ENCODE measurements around the gene METTL27. TPM values are rescaled to one million over a fixed set of nuclear protein-coding genes. Genes with fewer than 3 reads are reported as not detected.

Gene METTL27
- polyA plus RNA-seq, 1 donor from 2014 or later: 2.4 TPM

DNA sequence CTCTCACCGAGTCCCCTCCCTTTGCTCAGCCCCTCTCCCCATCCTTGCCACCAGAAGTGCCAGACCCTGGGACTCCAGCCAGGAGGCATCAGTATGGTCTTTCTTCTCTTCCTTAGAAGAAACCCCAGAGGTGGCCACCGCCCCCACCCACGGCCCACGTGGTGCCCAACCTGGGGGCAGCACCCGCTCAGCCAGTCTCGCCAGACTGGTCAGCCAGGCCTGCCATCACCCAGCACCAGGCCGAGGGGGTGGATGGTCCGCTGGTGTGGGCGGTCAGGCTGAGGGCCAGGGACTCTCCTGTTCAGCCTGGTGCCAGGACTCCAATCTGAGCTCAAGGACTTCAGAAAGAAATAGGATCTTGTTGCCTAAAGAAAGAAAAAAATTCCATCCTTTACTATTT is 17.3 kb downstream of the METTL27 start:
- Histone ChIP-seq H3K9me3 (ENCODE audit: low read length) (no peaks in the 10 kb centered on the region), H3K27me3 (ENCODE audit: insufficient read depth, low read depth, low read length) (no peaks in the 10 kb centered on the region), H4K20me1 (ENCODE audit: insufficient read depth) (no peaks in the 10 kb centered on the region), H3K27ac (ENCODE audit: low read length) (no peak overlapping the region), H3K4me3 (ENCODE audit: low read length) (no peak overlapping the region), H3K4me2 (ENCODE audit: low read length) (no peak overlapping the region), H2AFZ (ENCODE audit: low read depth, low read length) (no peak overlapping the region), H3K9me2 (ENCODE audit: insufficient read depth, low read length) (no peaks in the 10 kb centered on the region), H3K79me2 (replicated peaks; ENCODE audit: insufficient read depth, low read length) (no peaks in the 10 kb centered on the region), H3K36me3 (ENCODE audit: insufficient read depth, low read length) (no peaks in the 10 kb centered on the region), H3F3A (ENCODE audit: insufficient read depth, low read length, poor library complexity, severe bottlenecking) (no peaks in the 10 kb centered on the region), H3K9ac (ENCODE audit: low read length) (no peak overlapping the region)
- TF ChIP-seq, protein P1, sequence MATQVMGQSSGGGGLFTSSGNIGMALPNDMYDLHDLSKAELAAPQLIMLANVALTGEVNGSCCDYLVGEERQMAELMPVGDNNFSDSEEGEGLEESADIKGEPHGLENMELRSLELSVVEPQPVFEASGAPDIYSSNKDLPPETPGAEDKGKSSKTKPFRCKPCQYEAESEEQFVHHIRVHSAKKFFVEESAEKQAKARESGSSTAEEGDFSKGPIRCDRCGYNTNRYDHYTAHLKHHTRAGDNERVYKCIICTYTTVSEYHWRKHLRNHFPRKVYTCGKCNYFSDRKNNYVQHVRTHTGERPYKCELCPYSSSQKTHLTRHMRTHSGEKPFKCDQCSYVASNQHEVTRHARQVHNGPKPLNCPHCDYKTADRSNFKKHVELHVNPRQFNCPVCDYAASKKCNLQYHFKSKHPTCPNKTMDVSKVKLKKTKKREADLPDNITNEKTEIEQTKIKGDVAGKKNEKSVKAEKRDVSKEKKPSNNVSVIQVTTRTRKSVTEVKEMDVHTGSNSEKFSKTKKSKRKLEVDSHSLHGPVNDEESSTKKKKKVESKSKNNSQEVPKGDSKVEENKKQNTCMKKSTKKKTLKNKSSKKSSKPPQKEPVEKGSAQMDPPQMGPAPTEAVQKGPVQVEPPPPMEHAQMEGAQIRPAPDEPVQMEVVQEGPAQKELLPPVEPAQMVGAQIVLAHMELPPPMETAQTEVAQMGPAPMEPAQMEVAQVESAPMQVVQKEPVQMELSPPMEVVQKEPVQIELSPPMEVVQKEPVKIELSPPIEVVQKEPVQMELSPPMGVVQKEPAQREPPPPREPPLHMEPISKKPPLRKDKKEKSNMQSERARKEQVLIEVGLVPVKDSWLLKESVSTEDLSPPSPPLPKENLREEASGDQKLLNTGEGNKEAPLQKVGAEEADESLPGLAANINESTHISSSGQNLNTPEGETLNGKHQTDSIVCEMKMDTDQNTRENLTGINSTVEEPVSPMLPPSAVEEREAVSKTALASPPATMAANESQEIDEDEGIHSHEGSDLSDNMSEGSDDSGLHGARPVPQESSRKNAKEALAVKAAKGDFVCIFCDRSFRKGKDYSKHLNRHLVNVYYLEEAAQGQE (IDR thresholded peaks at IDR 0.05; ENCODE audit: borderline replicate concordance): no peak
- TF ChIP-seq MXI1 (conservative IDR thresholded peaks at IDR 0.05; ENCODE audit: poor library complexity, severe bottlenecking) (no peak), RAD21 (conservative IDR thresholded peaks at IDR 0.05) (no peak), POLR2AphosphoS5 (IDR thresholded peaks at IDR 0.05) (no peak), SMC3 (conservative IDR thresholded peaks at IDR 0.05; ENCODE audit: poor library complexity) (no peak), EZH2 (IDR thresholded peaks at IDR 0.05; ENCODE audit: borderline replicate concordance, insufficient read depth, low read length, poor library complexity, severe bottlenecking) (no peak), TAF1 (IDR thresholded peaks at IDR 0.05; ENCODE audit: low read depth) (no peak), EP300 (conservative IDR thresholded peaks at IDR 0.05; ENCODE audit: poor library complexity, severe bottlenecking) (no peak)
- TF ChIP-seq, protein P2, sequence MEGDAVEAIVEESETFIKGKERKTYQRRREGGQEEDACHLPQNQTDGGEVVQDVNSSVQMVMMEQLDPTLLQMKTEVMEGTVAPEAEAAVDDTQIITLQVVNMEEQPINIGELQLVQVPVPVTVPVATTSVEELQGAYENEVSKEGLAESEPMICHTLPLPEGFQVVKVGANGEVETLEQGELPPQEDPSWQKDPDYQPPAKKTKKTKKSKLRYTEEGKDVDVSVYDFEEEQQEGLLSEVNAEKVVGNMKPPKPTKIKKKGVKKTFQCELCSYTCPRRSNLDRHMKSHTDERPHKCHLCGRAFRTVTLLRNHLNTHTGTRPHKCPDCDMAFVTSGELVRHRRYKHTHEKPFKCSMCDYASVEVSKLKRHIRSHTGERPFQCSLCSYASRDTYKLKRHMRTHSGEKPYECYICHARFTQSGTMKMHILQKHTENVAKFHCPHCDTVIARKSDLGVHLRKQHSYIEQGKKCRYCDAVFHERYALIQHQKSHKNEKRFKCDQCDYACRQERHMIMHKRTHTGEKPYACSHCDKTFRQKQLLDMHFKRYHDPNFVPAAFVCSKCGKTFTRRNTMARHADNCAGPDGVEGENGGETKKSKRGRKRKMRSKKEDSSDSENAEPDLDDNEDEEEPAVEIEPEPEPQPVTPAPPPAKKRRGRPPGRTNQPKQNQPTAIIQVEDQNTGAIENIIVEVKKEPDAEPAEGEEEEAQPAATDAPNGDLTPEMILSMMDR (IDR thresholded peaks at IDR 0.05; ENCODE audit: poor library complexity, severe bottlenecking): no peak

DNA sequence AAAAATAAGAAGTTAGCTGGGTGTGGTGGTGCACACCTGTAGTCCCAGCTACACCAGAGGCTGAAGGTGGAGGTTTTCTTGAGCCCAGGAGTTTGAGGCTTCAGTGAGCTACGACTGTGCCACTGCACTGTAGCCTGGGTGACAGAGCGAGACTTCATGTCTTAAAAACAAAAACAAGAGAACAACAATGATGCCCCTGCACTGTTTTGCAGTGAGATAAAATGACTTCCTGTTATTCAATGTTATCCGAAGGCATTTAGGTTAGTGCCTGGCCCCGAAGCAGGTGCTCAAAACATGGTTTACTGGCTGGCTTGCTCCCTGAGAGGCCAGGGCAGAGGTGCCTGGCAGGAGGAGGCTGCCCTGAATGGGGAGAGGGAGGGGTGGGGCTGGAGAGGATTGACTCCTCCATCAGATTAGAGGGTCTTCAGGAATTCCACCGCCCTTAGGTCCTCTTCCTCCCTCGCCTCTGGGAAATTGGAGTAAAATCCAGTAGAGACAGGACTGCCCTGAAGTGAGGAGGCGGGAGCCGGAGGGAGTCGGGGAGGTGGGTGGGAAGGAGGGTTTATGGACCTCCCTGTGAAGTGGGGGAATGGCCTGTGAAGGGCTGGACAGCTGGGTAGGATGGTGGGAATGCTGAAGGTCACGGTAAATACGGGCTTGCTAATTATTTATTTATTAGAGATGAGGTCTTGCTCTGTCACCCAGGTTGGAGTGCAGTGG is 18.3 kb downstream of the METTL27 start:
- Histone ChIP-seq H3K4me2 (ENCODE audit: low read length) (no peak overlapping the region), H3K9ac (ENCODE audit: low read length) (no peak overlapping the region), H3K79me2 (replicated peaks; ENCODE audit: insufficient read depth, low read length) (no peaks in the 10 kb centered on the region), H4K20me1 (ENCODE audit: insufficient read depth) (no peaks in the 10 kb centered on the region), H3K4me3 (ENCODE audit: low read length) (no peak overlapping the region), H3F3A (ENCODE audit: insufficient read depth, low read length, poor library complexity, severe bottlenecking) (no peaks in the 10 kb centered on the region), H3K27me3 (ENCODE audit: insufficient read depth, low read depth, low read length) (no peaks in the 10 kb centered on the region), H3K27ac (ENCODE audit: low read length) (no peak overlapping the region), H3K9me2 (ENCODE audit: insufficient read depth, low read length) (no peaks in the 10 kb centered on the region), H3K9me3 (ENCODE audit: low read length) (no peaks in the 10 kb centered on the region), H2AFZ (ENCODE audit: low read depth, low read length) (no peak overlapping the region), H3K36me3 (ENCODE audit: insufficient read depth, low read length) (no peaks in the 10 kb centered on the region)
- TF ChIP-seq, protein P2 (IDR thresholded peaks at IDR 0.05; ENCODE audit: poor library complexity, severe bottlenecking): no peak
- TF ChIP-seq POLR2AphosphoS5 (IDR thresholded peaks at IDR 0.05) (no peak), EP300 (conservative IDR thresholded peaks at IDR 0.05; ENCODE audit: poor library complexity, severe bottlenecking) (no peak), MXI1 (conservative IDR thresholded peaks at IDR 0.05; ENCODE audit: poor library complexity, severe bottlenecking) (no peak)

Data from neural cell (in vitro differentiated cells).